Mucosa of gallbladder (tissue), 1 donor: ENCODE data around the gene VTI1A. TPM values are rescaled to one million over a fixed set of nuclear protein-coding genes. Genes with fewer than 3 reads are reported as not detected.
"Not testable (repeated sequence)": the region's sequence is repeated elsewhere in the genome, so short reads cannot be mapped to it uniquely, and the experiment has no call there.

Experiments
- DNase-seq: peaks from one replicate; pipeline ENCODE4 v3.0.0-alpha.2; 2020; ENCODE audit warnings: low spot score
- total RNA-seq: library from RNA; stranded (reverse); gene quantifications from one replicate; pipeline ENCODE4 v1.2.1, GENCODE V29; 2021
- donor health status: DM: no; HTN: no; CAD: no.

The VTI1A gene
- total RNA-seq, 1 donor from 2014 or later = 28.1 TPM

DNA sequence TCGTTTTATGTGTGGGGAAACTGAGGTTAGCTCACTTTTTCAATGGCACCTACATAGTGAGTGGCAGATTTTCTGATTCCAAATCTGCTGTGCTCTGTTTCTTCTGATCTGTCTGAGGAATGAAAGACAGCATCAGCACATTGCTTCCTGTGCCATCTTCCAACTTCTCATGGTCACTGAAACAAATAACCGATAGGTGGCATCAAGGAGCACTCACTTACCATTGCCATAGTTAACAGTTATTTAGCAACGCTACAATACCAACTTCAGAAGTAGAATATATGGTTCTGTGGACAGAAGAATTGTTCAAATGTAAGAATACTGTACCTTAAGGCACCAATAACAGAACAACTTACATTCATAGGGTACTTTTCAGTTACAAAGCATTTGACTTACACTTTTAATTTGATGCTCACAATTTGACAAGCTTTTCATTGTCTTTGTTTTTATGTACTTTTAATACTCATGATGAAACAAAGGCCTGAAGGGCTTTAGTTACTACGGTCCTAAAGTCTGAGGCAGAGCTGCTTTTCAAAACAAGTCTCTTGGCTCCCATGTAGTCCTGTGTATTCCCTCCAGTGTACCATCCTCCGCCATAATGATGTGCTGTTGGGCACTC lies 274.2 kb downstream of the VTI1A start:
- peak; percentile 38 for DNase-seq

- DNase-seq = no peak
Observed at GRCh38 chr10:112722758-112723157, 275.7 kb downstream of the VTI1A start.

GRCh38 chr10:112723876-112724275 lies 276.9 kb downstream of the VTI1A start:
- no peak for DNase-seq

- DNase-seq = no peak
Observed at GRCh38 chr10:112724404-112724991, 277.5 kb downstream of the VTI1A start.

GRCh38 chr10:112728118-112728883 lies 281.3 kb downstream of the VTI1A start:
- no peak for DNase-seq

DNA sequence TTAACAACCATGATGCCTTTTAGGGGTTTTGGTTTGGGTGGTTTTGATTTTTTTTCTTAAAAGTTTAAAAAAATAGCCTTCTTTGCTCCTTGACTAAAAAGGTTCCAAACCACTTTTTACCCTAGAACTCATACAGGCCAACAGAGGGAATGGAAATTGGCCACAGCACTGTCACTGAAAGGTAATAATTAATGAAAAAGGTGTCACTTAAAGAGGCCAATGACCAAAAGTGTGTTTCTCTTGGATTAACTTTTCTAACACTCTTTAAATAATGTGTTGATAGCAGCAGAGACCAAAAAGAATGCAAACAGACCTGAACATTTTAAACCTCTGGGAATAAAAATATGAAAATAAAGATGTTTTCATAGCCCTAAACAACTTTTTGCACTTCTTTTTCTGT lies 282.0 kb downstream of the VTI1A start:
- DNase-seq = no peak

DNA sequence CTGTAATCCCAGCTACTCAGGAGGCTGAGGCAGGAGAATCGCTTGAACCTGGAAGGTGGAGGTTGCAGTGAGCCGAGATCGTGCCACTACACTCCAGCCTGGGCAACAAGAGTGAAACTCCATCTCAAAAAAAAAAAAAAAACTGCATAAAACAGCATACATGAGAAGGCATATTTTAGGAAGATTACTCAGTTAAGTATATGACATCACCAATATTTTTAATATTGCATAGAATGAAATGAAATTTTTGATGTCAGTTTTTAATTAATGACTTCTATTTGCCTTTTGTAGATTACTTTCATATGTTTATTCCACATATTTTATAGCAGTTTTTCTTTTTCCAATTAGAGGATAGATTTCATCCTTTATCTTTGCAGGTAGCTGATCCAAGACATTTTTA lies 284.4 kb downstream of the VTI1A start:
- not testable (repeated sequence) for DNase-seq

- no peak for DNase-seq
Observed at GRCh38 chr10:112732277-112732921, 285.4 kb downstream of the VTI1A start.

GRCh38 chr10:112735041-112735695 lies 288.2 kb downstream of the VTI1A start:
- no peak for DNase-seq

DNA sequence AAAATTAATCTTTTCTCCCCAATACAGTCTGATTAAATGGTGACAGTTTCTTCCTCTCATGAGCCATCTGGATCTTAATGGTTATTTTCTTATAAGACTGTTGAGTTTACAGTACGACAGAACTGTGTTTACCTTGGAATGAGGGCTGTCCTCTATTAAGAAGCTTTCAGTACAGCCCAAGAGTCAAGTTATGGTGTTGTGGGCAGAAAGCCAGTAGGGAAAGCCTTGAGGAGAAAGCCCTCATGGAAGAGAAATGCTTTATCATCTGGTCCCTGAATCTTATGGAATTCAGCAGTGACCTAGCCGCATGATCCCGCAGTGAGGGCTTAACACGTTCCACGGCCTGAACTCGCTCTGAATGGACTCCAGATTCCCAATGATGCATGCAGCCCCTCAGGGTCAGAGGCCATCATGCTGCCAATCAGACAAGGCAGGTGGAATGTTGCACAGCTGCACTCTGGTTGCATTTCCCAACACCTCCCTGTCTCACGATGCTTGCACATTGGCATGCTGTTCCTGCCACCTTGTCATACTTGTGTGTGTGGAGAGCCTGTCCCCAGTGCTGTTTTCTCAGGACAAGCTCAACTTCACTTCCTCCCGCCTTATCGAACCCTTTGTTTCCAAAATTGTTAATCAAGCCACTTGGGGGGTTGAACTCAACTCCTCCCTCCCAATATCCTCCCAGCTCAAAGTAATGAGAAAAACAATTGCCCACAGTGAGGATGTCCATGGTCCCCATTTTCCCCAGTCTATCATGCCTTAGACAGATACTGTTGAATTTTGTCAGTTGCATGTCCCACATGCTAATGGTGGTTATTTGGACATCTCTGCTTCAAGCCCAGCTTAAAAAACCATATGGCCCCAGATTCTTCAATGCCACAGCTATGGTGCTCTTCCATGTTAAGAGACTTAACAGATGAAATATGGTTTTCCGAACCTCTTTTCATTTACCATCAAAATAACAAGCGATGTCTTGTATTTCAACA lies 291.9 kb downstream of the VTI1A start:
- no peak for DNase-seq

DNA sequence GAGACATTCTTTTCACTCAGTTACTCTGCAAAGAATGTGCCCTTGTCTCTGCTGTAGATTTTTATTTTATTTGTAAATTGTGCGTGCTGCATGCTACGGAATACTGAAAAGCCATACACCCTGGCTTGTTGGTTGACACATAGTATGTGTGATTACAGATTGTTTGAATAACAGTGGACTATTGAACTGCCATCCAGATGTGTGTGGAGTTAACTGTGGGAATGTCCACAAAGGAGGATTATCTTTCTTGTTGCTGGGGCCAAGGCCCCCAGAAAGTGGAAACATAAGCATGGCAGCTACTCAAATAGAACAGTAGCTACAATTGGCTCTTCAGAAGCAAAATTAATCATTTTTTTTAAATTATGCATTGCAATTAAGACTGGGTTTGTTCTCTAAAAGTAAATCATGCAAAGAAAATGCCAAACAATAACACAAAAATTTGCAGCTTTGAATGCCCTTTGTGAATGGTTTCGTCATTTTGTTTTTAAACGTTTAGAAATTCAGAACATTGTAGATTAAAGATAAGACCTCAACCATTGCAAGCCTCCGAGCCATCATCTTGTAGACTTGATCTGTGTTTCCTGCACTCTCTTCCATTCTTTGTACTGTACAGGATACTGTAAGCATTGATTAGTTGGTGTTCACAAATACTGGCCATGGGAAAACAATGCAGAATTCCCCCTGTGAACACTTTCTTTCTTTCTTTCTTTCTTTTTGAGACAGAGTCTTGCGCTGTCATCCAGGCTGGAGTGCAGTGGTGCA lies 292.8 kb downstream of the VTI1A start:
- DNase-seq = no peak

DNA sequence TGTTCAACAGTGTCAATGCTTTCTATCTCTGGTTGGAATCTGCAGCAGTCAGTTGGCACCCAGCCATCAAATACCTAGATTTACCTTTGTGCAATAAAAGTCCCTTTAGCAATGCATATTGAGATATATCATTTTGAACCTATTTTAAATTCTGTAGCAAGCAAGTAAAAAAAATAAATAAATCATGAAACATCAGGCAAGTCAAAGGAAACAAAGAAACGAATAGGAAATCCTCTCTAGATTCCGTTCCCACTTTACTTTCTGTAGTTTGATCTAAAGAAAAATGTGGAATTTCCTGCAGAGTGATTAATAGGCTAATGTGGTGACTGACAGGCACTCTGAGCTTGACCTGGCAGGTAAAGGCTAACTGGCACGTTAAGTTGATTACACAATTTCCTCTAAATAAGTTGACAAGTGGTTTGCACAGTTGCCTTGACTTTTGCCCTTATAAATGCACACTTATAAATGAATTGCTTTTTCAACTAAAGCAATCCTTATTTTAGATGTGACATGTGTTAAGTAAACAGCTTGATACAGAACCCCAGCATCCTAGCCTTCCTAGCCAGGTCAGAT lies 294.9 kb downstream of the VTI1A start:
- peak; percentile 38 for DNase-seq

DNA sequence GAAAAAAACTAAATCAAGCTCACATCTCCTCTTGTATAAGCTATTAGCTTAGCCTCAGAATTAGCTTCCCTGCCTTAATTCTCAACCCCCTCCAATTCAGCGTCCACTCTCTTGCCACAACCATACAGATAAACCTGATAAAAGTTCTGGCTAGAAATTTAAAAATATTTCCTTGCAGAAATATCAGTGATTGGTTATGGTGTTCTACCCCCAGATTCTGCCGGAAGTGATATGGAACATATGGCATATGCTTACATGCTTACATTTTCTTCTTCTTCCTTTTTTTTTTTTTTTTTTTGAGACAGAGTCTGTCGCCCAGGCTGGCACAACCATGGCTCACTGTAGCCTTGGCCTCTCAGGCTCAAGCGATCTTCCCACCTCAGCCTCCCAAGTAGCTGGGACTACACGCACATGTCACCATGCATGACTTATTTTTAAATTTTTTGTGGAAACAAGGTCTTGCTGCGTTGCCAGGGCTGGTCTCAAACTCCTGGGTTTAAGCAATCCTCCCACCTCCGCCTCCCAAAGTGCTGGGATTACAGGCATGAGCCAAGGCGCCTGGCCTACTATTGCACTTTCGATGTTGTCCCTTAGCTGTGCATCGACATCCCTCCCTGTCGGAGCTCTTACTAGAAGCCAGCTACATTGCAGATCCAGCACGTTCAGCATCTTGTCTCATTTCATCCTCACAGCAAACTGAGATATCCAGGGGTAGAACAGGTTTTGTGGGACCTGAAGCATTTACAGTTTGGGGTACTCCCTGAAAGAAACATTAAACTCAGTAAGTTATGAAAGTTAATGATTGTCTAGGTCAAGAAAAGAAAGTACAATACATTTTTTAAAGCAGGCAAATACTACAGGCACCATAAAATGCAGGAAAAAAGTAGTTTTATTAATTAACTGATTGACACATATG lies 297.4 kb downstream of the VTI1A start:
- DNase-seq = no peak

GRCh38 chr10:112746329-112746728 lies 299.3 kb downstream of the VTI1A start:
- DNase-seq = no peak

- DNase-seq = no peak
Observed at GRCh38 chr10:112750427-112751167, 303.6 kb downstream of the VTI1A start.

- DNase-seq = no peak
Observed at GRCh38 chr10:112751651-112752050, 304.6 kb downstream of the VTI1A start.

GRCh38 chr10:112752288-112752687 lies 305.3 kb downstream of the VTI1A start:
- DNase-seq = no peak

DNA sequence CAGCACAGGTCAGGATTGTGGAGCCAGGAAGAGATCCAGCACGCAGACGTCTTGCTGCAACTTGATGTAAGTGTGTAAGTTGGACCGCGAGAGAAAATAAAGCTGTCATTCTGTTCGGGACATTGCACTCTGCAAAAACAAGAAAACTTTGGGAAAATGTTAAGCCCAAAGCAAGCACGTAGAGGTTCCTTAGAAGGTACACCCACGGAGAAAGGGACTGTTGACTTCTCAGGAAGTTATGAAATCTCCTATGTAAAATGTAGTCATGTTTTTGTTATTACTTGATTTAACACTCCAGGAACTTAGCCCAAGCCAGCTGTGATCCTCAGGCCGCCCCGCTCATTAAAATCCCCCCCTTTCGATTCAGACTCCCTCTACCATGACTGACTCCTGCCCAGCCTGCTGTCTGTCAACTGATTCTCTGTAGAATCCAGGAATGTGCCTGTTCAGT lies 307.0 kb downstream of the VTI1A start:
- no peak for DNase-seq
